Measurements from ENCODE around the gene RIMBP3B.
"Not testable (repeated sequence)": the region's sequence is repeated elsewhere in the genome, so short reads cannot be mapped to it uniquely, and the experiment has no call there.

Gene RIMBP3B, protein sequence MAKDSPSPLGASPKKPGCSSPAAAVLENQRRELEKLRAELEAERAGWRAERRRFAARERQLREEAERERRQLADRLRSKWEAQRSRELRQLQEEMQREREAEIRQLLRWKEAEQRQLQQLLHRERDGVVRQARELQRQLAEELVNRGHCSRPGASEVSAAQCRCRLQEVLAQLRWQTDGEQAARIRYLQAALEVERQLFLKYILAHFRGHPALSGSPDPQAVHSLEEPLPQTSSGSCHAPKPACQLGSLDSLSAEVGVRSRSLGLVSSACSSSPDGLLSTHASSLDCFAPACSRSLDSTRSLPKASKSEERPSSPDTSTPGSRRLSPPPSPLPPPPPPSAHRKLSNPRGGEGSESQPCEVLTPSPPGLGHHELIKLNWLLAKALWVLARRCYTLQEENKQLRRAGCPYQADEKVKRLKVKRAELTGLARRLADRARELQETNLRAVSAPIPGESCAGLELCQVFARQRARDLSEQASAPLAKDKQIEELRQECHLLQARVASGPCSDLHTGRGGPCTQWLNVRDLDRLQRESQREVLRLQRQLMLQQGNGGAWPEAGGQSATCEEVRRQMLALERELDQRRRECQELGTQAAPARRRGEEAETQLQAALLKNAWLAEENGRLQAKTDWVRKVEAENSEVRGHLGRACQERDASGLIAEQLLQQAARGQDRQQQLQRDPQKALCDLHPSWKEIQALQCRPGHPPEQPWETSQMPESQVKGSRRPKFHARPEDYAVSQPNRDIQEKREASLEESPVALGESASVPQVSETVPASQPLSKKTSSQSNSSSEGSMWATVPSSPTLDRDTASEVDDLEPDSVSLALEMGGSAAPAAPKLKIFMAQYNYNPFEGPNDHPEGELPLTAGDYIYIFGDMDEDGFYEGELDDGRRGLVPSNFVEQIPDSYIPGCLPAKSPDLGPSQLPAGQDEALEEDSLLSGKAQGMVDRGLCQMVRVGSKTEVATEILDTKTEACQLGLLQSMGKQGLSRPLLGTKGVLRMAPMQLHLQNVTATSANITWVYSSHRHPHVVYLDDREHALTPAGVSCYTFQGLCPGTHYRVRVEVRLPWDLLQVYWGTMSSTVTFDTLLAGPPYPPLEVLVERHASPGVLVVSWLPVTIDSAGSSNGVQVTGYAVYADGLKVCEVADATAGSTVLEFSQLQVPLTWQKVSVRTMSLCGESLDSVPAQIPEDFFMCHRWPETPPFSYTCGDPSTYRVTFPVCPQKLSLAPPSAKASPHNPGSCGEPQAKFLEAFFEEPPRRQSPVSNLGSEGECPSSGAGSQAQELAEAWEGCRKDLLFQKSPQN (N-terminal part only)

DNA sequence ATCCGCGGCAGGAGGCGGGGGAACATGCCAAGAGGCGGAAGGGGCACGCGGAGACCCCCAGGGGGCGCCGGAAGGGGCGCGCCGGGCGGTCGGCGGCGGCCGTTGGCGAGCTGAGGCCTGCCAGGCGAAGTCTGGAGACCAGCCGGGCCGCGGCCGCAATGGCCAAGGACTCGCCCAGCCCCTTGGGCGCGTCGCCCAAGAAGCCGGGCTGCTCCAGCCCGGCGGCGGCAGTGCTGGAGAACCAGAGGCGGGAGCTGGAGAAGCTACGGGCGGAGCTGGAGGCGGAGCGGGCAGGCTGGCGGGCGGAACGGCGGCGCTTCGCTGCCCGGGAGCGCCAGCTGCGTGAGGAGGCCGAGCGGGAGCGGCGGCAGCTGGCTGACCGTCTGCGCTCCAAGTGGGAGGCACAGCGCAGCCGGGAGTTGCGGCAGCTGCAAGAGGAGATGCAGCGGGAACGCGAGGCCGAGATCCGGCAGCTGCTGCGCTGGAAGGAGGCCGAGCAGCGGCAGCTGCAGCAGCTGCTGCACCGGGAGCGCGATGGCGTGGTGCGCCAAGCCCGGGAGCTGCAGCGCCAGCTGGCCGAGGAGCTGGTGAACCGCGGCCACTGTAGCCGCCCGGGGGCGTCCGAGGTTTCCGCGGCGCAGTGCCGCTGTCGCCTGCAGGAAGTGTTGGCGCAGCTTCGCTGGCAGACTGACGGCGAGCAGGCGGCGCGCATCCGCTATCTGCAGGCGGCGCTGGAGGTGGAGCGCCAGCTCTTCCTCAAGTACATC lies at the start of gene RIMBP3B:
TSS of gene RIMBP3B (plus strand) at position 51 of the 767 bp plus-strand sequence. CDS start at position 159, 108 bp downstream.
- not testable (repeated sequence) for DNase-seq (ENCODE audit: low read depth, low spot score)

DNA sequence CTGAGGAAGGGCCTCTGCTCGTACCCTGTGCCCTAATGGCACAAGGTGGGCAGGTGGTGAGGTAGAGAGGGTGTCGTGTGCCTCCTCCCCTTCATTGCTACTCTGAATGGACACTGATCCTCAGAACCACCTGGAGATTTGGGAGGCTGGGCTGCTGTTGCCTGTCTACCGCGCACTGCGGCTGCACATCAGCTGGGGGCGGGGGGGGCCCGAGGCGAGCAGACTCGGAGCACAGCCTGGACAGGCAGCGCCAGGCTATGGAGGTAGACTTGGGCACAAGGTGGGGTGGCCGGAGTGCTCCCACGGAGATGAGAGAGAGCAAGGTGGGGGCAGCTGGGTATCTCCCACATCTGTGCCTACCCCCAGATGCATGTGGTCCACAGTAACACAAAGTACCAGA lies 26.0 kb upstream of the RIMBP3B start:
- DNase-seq (ENCODE audit: low read depth, low spot score): not testable (repeated sequence)

DNA sequence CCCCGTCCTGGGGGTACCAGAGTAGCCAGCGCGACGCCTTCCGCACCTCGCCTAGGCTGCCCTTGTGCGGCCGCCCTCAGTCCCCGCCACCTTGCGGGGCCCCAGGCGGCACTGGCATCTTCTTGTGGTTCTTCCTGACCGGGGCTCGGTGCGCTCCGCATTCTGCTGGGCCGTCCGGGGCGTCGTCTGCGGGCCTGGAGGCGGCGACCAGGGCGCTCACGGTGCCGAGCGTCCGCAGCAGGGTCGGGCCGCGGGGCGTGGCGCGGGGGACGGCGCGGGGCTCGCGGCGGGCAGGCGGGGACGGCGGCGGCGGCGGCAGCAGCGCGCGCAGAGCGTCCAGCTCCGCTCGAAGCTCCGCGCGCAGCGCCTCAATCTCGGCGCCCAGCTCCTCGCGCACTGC lies 23.0 kb upstream of the RIMBP3B start:
- DNase-seq (ENCODE audit: low read depth, low spot score): not testable (repeated sequence)

DNA sequence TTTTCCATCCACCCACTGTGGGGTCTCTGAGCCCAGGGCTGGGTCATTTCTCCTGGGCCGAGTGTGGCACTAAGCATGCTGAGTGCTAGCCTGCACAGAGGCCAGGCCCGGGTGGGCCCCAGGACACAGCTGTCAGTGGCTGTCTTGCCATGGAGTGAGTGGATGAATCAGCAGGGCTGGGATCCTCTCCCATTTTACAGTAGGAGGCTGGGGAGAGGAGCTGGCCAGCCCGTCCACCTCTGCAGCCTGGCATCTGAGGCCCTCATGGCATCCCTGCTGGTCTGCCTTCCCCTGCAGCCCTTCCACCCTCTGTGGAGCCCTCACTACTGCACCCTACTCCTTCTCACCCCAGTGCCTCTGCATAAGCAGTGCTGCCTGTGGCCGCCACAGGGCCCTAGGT lies 21.1 kb upstream of the RIMBP3B start:
- DNase-seq (ENCODE audit: low read depth, low spot score): not testable (repeated sequence)

DNA sequence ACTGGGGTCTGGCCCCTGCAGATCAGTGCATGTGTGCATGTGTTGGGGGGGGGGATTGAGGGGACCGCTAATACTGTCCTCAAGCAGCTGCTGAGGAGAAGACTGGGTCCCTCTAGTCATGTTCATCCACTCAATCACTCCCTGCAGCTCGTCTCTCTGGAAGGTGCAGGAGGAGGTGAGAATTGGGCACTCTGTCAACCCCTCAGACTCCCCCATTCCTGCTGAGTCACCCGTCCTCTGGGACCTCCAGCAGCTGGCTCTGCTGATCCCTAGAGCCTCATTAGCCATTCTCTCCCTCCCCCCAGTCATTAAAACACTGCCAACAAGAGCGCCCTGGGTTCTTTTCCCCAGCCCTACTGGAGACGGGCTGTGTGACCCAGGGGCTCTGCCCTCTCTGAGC lies 20.5 kb upstream of the RIMBP3B start:
- DNase-seq (ENCODE audit: low read depth, low spot score): not testable (repeated sequence)

DNA sequence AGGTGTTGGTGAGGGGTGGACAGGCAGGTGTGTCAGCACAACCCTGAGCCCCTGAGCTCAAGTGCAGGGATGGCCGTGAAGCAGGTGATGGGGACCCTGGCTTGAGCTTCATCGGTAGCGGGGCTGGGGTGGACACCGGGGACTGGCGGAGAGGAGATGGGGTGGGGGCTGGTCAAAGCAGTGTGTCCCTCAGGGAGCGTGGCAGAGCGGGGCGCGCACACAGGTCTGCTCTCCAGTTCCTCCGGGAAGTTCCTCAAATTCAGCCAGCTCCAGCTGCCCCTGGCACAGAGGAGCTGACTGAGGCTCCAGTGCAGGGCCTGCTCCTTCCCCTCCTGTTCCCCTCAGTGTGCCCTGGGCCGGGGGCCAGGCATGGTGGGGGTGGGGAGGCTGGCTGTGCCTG lies 19.7 kb upstream of the RIMBP3B start:
- not testable (repeated sequence) for DNase-seq (ENCODE audit: low read depth, low spot score)

DNA sequence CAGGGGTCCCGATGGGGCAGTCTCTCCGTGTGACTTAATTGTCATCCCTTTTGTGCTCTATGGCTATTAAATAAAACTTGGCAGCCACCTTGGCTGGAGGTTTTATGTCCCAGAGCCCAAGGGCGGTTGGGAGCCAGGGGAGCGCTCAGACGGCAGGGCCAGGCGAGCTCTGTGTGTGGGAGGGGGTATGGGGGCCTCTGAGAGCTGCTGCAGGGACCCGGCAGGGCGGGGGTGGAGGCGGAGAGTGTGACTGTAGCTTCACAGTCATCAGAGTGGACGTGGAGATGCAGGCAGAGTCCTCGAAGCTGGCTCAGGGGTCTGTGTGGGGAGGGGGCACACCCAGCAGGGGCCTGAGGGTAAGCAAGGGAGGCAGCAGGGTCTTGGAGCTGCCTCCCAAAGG lies 19.2 kb upstream of the RIMBP3B start:
- DNase-seq (ENCODE audit: low read depth, low spot score): not testable (repeated sequence)

DNA sequence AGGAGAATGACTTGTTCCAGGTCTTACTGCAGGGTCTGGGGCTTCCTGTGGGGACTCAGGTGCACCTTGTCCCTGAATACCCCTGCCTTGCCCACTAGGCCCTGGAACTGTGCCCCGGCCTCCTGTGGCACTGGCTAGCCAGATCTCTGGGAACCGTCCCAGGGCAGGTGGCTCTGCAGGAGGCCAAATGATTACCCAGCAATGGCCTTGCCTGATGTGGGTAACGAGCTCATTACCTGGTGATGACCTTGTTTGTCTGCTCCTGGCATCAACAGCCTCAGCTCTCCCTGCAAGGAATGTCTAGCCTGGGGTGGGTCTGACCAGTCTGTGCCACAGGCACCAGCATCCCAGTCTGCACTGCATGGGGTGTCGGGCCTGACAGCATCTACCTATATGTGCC lies 18.2 kb upstream of the RIMBP3B start:
- DNase-seq (ENCODE audit: low read depth, low spot score): not testable (repeated sequence)

DNA sequence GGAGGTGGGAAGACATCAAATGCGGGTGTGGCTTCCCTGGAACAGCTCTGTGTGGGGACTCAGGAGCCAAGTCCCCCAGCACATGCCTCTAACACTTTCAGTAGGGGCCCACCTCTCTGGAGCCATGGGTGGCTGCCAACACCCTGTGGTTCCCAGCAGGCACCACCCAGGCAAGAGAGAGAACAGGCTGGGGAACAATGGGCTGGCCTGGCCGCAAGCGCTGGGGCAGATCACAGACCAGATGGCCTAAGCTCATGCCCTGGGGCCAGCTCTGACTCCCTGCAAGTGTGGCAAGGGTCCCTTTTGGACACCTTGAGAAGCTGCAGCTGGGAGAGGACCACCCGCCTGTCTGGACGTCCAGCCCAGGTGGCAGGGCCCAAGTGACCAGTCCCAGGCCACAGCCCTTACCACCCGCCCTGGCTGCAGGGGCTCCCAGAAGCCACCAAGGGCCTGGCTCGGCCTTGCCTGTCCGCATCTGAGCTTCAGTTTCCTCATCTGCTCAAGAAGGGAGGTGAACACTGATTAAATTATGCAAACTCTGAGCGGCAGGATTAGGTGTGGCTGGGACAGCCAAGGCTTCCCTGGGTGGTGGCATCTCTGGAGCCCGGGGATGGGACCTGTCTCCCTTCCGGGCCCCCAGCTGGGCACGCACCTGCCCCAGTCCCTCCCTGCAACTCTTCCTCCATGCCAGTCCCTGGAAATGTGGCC lies 14.8 kb upstream of the RIMBP3B start:
- not testable (repeated sequence) for DNase-seq (ENCODE audit: low read depth, low spot score)

DNA sequence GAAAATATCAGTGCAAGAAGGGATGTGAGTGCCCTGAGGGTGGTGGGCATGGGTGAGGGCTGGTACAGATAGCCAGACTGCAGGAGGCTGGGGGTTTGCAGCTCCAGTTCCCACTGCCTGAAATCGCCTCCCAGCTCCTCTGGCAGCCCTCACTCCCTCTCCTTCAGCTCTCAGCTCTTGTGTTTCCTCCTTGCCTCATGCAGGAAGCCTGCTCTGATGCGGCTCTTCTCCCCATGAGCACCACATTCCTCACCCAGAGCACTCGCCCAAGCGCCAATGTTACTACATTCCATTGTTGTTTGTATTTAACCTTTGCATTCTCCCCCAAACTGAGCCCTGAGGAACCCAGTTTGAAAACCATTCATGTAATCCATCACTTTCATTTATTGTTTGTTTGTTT lies 7.7 kb upstream of the RIMBP3B start:
- not testable (repeated sequence) for DNase-seq (ENCODE audit: low read depth, low spot score)

DNA sequence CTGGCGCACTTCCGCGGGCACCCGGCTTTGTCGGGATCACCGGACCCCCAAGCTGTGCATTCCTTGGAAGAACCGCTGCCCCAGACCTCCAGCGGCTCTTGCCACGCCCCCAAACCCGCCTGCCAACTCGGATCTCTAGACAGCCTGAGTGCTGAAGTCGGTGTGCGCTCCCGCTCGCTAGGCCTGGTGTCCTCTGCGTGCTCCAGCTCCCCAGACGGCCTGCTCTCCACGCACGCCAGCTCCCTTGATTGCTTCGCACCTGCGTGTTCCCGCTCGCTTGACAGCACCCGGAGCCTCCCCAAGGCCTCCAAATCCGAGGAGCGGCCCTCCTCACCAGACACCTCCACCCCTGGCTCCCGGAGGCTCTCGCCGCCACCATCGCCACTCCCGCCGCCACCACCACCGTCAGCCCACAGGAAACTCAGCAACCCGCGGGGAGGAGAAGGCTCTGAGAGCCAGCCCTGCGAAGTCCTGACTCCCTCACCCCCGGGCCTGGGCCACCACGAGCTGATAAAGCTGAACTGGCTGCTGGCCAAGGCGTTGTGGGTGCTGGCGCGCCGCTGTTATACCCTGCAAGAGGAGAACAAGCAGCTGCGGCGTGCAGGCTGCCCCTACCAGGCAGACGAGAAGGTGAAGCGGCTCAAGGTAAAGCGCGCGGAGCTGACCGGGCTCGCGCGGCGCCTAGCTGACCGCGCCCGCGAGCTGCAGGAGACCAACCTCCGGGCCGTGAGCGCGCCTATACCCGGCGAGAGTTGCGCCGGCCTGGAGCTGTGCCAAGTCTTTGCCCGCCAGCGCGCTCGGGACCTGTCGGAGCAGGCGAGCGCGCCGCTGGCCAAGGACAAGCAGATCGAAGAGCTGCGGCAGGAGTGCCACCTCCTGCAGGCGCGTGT lies 1.2 kb downstream of the RIMBP3B start:
- not testable (repeated sequence) for DNase-seq (ENCODE audit: low read depth, low spot score)

DNA sequence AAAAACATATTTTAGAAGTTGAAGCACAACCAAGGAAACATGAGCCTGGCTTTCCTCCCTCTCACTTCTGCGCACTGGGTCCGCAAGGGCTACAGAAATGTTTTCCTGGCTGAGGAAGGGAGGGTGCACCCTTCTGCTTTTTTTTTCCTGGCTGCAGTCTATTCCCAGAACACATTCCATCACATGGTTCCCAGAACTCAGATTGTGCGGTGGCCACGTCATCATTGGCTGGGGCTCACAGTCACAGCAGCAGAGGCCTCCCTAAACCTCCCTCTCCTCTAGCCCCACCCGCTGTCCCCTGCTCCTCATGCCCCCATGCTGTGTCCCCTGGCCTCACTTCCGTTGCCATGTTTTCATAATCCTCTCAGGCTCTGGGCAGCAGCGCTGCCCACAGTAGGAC lies 5.9 kb downstream of the RIMBP3B start:
- DNase-seq (ENCODE audit: low read depth, low spot score): not testable (repeated sequence)

DNA sequence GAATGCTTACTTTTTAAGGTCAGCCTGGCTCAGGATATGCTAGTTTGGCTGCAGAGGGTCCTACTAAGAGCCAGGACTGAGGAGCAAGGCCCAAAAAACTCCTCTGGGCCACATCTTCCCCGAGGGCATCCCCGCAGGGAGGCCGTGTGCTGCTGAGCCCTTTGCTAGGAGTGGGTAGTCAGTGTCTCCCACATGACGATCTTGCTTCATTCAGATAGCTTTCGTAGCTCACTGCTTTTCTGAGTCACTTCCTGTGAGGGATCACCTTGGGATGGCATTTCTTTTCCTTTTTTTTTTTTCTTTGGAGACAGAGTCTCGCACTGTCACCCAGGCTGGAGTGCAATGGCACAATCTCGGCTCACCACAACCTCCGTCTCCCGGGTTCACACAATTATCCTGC lies 6.5 kb downstream of the RIMBP3B start:
- DNase-seq (ENCODE audit: low read depth, low spot score): not testable (repeated sequence)

DNA sequence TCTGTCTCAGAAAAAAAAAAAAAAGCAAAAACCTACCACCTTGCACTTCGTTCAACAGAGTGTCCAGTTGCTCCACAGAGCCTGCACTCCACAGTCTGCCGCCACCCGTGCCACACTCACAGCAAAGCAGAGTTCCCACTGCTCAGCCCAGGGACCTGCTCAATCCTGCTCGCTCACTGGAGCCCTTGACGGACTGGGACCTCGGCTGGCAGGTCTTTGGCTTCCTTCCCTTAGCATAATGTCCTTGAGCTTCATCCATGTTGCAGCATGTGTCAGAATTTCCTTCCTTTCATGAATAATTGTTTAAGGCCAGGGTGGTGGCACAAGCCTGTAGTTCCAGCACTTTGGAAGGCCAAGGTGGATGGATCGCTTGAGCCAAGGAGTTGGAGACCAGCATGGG lies 11.1 kb downstream of the RIMBP3B start:
- not testable (repeated sequence) for DNase-seq (ENCODE audit: low read depth, low spot score)

DNA sequence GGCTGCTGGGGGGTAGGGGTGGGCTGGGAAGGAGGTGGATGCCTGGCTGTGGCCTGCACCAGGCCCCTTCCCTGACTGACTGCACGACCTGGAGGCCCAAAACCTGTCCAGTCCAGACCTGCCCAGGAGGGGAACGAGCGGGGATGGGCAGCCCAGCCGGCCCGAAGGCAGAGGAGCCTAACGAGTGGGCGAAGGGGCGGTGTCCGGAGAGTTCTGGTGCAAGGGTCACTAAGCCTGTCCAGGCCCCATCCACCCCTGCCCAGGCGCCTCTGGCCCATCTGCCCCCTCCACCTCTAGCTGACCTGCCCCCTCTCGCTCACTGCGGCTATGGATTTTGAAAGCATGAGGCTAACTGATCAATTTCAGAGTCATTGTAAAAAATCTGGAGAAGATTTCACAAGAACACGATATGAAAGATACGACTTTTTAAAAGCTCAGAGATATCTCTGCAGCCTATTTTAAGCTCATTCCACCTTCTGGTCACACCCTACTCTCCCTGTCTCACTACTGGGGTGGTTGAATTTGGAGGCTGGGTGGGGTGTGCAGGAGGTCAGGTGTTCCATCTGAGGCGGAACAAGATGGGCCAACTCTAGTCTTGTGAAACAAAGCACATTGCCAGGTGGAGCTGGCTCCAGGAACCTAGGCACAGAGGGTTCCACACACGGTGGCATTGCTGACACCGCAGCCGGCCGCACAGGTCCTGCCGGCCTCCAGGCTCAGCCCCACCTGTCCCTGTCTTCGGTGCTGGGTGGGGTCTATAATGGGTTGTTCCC lies 17.8 kb downstream of the RIMBP3B start:
- DNase-seq (ENCODE audit: low read depth, low spot score): not testable (repeated sequence)

DNA sequence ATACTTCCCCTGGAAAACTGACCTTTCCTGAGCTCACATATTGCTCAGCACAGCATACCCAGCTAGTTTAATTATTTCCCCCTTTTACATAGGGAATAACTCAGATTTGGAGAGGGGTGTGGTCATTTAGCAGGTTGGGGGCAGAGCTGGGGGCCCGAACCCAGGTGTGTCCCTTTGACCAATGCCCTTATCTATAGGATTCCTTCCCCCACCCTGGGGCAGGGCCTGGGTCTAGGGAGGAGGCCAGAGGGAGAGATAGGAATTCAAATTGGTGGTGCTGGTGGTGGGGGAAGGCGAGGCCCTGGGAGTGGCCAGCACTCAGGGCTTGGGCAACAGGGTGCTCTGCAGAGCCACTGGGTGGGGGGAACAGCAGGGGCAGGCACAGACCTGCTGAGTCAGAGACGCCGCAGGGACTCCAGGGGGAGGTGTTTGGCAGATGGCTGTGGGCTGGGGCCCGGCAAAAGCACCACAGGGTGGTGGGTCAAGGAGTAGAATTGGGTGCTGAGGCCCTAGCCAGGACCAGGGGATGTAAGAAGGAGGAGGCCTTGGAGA lies 19.3 kb downstream of the RIMBP3B start:
- DNase-seq (ENCODE audit: low read depth, low spot score): not testable (repeated sequence)

DNA sequence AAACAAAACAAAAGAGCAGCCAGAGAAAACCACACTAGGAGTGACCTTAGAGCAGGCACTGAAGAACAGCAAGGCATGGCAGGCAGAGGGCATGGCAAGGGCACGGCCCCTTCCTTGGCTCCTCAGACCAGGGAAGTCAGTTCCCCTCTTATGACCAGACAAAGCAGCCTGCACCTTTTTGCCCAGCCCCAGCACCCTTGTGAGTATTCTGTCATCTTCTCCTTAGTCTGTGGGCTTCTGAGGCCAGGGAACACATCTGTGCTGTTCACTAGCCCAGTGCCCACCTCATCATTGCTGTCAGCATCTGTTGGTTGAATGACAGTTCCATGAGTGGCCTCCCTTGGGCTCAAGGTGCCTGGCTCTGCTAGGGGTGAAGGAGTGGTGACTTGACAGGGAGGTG lies 23.6 kb downstream of the RIMBP3B start:
- DNase-seq (ENCODE audit: low read depth, low spot score): not testable (repeated sequence)

DNA sequence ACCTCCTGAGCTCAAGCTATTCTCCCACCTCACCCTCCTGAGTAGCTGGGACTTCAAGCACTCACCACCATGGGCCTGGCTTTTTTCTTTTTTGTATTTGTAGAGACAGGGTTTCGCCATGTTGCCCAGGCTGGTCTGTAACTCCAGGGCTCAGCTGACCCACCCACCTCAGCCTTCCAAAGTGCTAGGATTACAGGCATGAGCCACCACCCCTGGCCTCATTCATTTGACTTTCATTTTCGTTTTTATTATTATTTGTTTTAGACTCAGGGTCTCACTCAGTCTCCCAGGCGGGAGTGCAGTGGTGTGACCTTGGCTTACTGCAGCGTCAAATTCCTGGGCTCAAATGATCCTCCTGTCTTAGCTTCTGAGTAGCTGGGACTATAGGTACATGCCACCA lies 24.2 kb downstream of the RIMBP3B start:
- not testable (repeated sequence) for DNase-seq (ENCODE audit: low read depth, low spot score)

Measured in brain pericyte (primary cell).